Progenitor cell of endocrine pancreas (in vitro differentiated cells): Measurements from ENCODE around the gene SCN8A. TPM values are rescaled to one million over a fixed set of nuclear protein-coding genes. Genes with fewer than 3 reads are reported as not detected.

Source experiments
- DNase-seq: peaks from one replicate; pipeline ENCODE4 v3.0.0; 2021; ENCODE audit warnings: low spot score; ENCODE audit not compliant: unreplicated experiment
- H3K27ac Mint-ChIP-seq: 2 replicates; pipeline ENCODE4 v1.8.0; 2021; ENCODE audit warnings: mild to moderate bottlenecking, moderate library complexity, mixed read lengths
- H3K27me3 Mint-ChIP-seq: 2 replicates; pipeline ENCODE4 v1.8.0; 2021; ENCODE audit warnings: mixed read lengths
- H3K36me3 Mint-ChIP-seq: 2 replicates; pipeline ENCODE4 v1.8.0; 2022; ENCODE audit warnings: mixed read lengths; ENCODE audit not compliant: insufficient read depth
- H3K4me1 Mint-ChIP-seq: 2 replicates; pipeline ENCODE4 v1.8.0; 2021; ENCODE audit warnings: low read depth, mixed read lengths
- H3K4me3 Mint-ChIP-seq: 2 replicates; pipeline ENCODE4 v1.8.0; 2021; ENCODE audit warnings: low read depth, mild to moderate bottlenecking, moderate library complexity, mixed read lengths
- H3K9me3 Mint-ChIP-seq: 2 replicates; pipeline ENCODE4 v1.8.0; 2021; ENCODE audit warnings: low read depth, mixed read lengths
- total RNA-seq: library from RNA; stranded (reverse); gene quantifications from 2 replicates; pipeline ENCODE4 v1.2.1, GENCODE V29; 2021
- TF ChIP-seq, protein P1 (sequence below): fragments of 200-600 bp; sonication (generic); IDR thresholded peaks from one replicate; pipeline ENCODE4 v1.5.0; 2021; ENCODE audit warnings: antibody characterized with exemption, mild to moderate bottlenecking; ENCODE audit not compliant: unreplicated experiment

SCN8A gene
- total RNA-seq, 1 donor from 2014 or later: 9.8 TPM

GRCh38 chr12:51687177-51687576 is 96.1 kb downstream of the SCN8A start:
- TF ChIP-seq, protein P1, sequence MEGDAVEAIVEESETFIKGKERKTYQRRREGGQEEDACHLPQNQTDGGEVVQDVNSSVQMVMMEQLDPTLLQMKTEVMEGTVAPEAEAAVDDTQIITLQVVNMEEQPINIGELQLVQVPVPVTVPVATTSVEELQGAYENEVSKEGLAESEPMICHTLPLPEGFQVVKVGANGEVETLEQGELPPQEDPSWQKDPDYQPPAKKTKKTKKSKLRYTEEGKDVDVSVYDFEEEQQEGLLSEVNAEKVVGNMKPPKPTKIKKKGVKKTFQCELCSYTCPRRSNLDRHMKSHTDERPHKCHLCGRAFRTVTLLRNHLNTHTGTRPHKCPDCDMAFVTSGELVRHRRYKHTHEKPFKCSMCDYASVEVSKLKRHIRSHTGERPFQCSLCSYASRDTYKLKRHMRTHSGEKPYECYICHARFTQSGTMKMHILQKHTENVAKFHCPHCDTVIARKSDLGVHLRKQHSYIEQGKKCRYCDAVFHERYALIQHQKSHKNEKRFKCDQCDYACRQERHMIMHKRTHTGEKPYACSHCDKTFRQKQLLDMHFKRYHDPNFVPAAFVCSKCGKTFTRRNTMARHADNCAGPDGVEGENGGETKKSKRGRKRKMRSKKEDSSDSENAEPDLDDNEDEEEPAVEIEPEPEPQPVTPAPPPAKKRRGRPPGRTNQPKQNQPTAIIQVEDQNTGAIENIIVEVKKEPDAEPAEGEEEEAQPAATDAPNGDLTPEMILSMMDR: no peak
- no peak overlapping the region for H3K4me3 Mint-ChIP-seq
- H3K36me3 Mint-ChIP-seq: peaks cover 1% of the 10 kb centered on the region
- no peak for DNase-seq
- H3K27me3 Mint-ChIP-seq: no peaks in the 10 kb centered on the region
- H3K4me1 Mint-ChIP-seq: peaks cover 17% of the 10 kb centered on the region
- no peaks in the 10 kb centered on the region for H3K9me3 Mint-ChIP-seq
- H3K27ac Mint-ChIP-seq: no peak overlapping the region

- H3K9me3 Mint-ChIP-seq: no peaks in the 10 kb centered on the region
- TF ChIP-seq, protein P1: no peak
- H3K4me1 Mint-ChIP-seq: peaks cover 17% of the 10 kb centered on the region
- H3K4me3 Mint-ChIP-seq: no peak overlapping the region
- peaks cover 1% of the 10 kb centered on the region for H3K36me3 Mint-ChIP-seq
- H3K27me3 Mint-ChIP-seq: no peaks in the 10 kb centered on the region
- DNase-seq: no peak
- no peak overlapping the region for H3K27ac Mint-ChIP-seq
These were observed 96.6 kb downstream of the SCN8A start for GRCh38 chr12:51687614-51688013.

DNA sequence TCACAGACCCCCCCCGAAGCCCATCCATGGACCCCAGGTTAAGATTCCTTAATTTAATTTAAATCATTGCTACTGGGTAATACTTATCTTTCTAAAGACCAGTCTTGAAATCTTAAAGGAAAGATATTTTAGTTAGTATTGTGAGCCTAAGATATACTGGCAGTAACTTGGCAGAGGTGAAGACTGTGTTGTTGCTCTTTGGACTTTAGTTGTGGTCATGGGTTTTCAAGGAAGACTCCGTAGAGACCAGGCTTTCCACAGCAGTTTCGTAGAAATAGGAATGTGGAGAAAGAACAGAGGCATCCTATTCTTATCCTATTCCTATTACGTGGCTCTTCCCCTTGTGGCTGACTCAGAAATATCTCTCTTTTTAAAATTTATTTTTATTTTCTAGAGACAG is 99.0 kb downstream of the SCN8A start:
- peaks cover 1% of the 10 kb centered on the region for H3K36me3 Mint-ChIP-seq
- TF ChIP-seq, protein P1: no peak
- no peak for DNase-seq
- no peaks in the 10 kb centered on the region for H3K27me3 Mint-ChIP-seq
- no peak overlapping the region for H3K4me3 Mint-ChIP-seq
- no peaks in the 10 kb centered on the region for H3K9me3 Mint-ChIP-seq
- H3K4me1 Mint-ChIP-seq: peaks cover 12% of the 10 kb centered on the region
- H3K27ac Mint-ChIP-seq: no peak overlapping the region

DNA sequence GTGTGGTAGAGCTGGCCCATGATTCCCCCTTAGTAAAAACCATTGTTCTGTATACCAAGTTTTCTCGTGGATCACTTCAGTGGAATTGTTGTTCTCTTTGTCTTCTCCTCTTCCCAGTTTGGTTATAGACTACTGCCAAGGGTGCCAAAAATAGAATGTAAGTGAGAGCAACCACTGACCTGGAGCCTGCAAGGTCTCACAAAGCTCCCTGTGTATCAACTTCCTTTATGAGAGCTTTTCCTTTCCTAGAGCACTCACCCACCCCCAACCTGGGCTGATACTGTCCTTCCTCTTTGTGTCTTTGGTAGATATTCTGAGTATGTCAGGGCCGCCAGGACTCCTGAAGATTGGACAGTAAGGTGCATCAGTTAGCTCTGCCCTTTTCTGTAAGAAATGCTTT is 101.0 kb downstream of the SCN8A start:
- H3K27me3 Mint-ChIP-seq: no peaks in the 10 kb centered on the region
- H3K4me1 Mint-ChIP-seq: peaks cover 2% of the 10 kb centered on the region
- no peaks in the 10 kb centered on the region for H3K9me3 Mint-ChIP-seq
- TF ChIP-seq, protein P1: no peak
- DNase-seq: no peak
- peaks cover 1% of the 10 kb centered on the region for H3K36me3 Mint-ChIP-seq
- H3K27ac Mint-ChIP-seq: no peak overlapping the region
- H3K4me3 Mint-ChIP-seq: no peak overlapping the region

DNA sequence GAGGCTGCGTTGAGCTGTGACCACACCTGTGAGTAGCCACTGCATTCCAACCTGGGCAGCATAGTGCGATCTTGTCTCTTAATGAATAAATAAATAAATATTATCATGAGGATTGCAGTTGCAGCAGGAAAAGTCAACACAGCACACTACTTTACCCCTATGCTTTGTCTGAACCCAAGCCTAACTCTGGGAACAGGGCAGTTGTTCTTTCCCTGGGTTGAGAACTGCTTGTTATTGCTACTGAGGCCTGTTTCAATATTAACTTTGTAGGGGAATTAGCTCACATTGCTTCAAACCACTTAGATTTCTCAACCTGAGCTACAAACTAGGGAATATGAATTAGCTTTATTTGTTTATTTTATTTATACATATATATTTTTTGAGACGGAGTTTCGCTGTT is 102.5 kb downstream of the SCN8A start:
- Mint-ChIP-seq H3K4me3 (no peak overlapping the region), H3K27ac (no peak overlapping the region), H3K4me1 (no peaks in the 10 kb centered on the region), H3K9me3 (no peaks in the 10 kb centered on the region), H3K27me3 (no peaks in the 10 kb centered on the region), H3K36me3 (no peaks in the 10 kb centered on the region)
- no peak for DNase-seq
- TF ChIP-seq, protein P1: no peak
